Measurements from ENCODE around the gene AUTS2.

DNA sequence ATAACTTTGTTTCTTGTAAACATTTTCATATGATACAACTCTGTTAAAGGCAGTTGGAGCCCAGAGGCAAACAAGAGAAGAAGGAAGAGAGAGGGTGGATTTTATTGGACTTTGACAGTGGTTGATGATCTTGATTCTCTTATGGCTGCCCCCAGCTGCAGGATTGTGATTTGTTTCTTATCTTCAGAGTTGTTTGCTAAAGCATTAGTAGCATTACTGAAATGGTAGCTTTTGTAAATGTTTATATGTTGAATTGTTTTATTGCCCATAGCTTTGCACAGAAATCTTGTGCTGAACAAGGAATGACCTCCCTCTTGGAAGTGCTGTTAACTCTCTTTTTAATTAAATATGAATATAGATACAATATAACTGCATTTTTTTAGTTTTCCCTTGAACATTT is 309.4 kb downstream of the AUTS2 start:
- TF ChIP-seq, protein P1, sequence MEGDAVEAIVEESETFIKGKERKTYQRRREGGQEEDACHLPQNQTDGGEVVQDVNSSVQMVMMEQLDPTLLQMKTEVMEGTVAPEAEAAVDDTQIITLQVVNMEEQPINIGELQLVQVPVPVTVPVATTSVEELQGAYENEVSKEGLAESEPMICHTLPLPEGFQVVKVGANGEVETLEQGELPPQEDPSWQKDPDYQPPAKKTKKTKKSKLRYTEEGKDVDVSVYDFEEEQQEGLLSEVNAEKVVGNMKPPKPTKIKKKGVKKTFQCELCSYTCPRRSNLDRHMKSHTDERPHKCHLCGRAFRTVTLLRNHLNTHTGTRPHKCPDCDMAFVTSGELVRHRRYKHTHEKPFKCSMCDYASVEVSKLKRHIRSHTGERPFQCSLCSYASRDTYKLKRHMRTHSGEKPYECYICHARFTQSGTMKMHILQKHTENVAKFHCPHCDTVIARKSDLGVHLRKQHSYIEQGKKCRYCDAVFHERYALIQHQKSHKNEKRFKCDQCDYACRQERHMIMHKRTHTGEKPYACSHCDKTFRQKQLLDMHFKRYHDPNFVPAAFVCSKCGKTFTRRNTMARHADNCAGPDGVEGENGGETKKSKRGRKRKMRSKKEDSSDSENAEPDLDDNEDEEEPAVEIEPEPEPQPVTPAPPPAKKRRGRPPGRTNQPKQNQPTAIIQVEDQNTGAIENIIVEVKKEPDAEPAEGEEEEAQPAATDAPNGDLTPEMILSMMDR (IDR thresholded peaks at IDR 0.05): no peak
- no peak for TF ChIP-seq TCF7L2 (IDR thresholded peaks at IDR 0.05; ENCODE audit: low read depth, low read length)
- TF ChIP-seq, protein P2, sequence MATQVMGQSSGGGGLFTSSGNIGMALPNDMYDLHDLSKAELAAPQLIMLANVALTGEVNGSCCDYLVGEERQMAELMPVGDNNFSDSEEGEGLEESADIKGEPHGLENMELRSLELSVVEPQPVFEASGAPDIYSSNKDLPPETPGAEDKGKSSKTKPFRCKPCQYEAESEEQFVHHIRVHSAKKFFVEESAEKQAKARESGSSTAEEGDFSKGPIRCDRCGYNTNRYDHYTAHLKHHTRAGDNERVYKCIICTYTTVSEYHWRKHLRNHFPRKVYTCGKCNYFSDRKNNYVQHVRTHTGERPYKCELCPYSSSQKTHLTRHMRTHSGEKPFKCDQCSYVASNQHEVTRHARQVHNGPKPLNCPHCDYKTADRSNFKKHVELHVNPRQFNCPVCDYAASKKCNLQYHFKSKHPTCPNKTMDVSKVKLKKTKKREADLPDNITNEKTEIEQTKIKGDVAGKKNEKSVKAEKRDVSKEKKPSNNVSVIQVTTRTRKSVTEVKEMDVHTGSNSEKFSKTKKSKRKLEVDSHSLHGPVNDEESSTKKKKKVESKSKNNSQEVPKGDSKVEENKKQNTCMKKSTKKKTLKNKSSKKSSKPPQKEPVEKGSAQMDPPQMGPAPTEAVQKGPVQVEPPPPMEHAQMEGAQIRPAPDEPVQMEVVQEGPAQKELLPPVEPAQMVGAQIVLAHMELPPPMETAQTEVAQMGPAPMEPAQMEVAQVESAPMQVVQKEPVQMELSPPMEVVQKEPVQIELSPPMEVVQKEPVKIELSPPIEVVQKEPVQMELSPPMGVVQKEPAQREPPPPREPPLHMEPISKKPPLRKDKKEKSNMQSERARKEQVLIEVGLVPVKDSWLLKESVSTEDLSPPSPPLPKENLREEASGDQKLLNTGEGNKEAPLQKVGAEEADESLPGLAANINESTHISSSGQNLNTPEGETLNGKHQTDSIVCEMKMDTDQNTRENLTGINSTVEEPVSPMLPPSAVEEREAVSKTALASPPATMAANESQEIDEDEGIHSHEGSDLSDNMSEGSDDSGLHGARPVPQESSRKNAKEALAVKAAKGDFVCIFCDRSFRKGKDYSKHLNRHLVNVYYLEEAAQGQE (IDR thresholded peaks at IDR 0.05; ENCODE audit: insufficient read depth in 1 of 2, low read depth in 2 of 2, low read length in 1 of 2): no peak
- no peak for TF ChIP-seq SIN3A (IDR thresholded peaks at IDR 0.05; ENCODE audit: borderline replicate concordance, insufficient read depth, low read depth, low read length)
- no peak for TF ChIP-seq POLR2AphosphoS5 (IDR thresholded peaks at IDR 0.05; ENCODE audit: low read depth, low read length)

Measured in Panc1 (cell line).